Activated CD4-positive, alpha-beta T cell treated with anti-CD3 and anti-CD28 coated beads, Interleukin-10, Interleukin-2, amounts not matched to agents 100 ng/mL and 50 ng/mL, durations not matched to agents 16 hours and 8 hours (primary cell): ENCODE results near the gene HEYL.

ENCODE experiments used
- DNase-seq: peaks from one replicate; pipeline ENCODE4 v3.0.0-alpha.2; 2020

HEYL gene

GRCh38 chr1:39663559-39663958, 24.1 kb upstream of the HEYL start:
- no peak for DNase-seq

GRCh38 chr1:39662861-39663260, 23.4 kb upstream of the HEYL start:
- no peak for DNase-seq

- no peak for DNase-seq
Observed at GRCh38 chr1:39659538-39659937, 20.1 kb upstream of the HEYL start.

DNA sequence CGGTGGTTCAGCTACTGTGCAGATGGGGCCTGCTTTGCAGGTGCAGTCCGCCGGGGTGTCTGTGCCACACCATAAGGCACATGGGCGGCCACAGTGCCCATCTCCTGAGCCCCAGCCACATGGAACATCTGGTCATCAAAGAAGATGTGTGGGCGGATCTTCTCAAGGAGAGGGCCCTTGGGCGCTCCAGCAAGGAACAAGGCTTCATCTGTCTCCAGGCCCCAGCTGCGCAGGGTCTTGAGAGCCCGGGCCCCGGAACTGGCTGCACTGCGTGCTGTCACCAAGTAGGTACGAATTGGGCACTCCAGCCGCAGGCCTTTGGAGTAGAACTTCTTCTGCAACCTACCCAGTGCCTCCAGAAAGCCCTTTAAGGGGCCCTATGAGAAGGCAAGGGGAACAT, 19.7 kb upstream of the HEYL start:
- DNase-seq, result no peak

DNA sequence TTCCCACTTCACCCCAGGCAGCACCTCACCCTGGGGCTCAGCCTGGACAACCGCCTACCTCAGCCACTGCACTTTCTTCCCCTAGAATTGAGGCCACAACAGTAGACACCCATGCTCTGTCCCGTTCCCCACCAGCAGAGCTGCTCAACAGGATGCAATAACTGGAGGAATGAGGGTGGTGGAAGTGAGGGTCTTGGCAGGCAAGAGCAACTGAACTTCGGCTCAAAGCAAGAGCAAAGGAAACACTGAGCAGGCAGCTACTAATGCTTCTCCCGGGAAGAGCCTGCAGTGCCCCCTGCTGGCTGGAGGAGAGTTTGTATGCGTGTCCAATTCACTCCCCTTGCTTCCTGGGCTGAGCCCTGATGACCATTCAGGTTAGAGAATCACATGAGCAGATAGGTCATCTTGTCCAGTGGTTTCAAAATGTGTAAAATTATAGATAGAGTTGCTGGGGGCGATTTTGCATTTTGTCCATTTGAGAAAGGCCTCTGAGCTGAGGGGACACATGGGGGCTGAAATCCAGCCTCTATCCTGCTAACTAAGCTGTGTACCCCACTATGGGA, 18.6 kb upstream of the HEYL start:
- peak; percentile 85 for DNase-seq

GRCh38 chr1:39657402-39657801, 18.0 kb upstream of the HEYL start:
- DNase-seq, result no peak

- DNase-seq, result no peak
Observed at GRCh38 chr1:39656391-39656790, 16.9 kb upstream of the HEYL start.

DNA sequence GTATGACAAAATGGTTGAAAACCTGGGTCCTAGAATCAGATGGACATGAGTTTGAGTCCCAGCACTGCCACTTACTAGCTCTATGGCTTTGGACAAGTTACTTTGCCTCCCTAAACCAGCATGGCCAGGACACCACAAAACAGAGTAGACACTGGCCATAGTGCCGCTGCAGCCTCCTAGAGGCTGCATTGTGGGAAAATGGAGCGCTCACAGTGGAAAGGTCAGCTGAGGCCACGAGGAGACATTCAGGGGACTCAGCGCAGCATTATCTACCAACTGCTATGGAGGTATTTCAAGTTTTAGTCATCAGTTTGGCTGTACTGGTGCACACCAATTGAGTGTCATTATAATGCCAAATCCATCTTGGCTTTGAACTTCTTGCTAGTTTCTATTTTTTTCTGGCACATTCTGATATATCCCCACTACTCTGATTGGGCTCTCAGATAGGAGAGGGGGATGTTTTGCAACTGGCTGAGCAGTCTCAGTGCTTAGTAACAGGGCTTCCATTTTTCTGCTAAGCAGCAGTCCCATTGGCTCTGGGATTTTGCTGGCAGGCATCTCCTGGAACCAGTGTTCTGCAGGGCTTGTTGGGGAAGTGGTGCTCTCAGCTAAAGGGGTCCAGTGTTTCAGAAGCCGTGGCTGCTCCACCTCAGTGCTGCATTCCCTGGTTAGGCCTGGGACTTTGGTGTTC, 16.3 kb upstream of the HEYL start:
- no peak for DNase-seq

GRCh38 chr1:39654291-39654690, 14.8 kb upstream of the HEYL start:
- no peak for DNase-seq

DNA sequence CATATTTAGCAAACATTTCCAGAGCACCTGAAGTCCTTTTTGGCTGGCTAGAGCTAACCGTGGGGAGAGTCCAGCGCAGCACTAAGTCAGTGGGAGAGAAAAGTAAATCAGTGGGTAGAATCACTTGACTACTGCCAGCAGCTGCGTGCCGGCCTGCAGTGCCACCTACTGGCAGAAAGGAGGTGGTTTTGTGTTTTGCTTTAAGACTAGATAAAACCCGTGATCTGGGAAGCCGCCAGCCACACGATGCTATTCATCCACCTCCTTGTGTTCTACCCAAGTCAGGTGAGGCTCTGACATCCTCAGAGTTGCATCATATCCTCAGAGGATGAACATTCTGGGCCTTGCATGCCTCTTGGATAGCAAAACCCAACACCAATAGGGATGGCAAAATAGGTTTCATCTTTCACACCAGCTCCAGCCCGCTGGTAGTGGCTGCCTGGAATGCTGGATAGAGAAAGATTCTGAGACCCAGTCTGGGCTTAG, 14.1 kb upstream of the HEYL start:
- DNase-seq, result peak; percentile 84

DNA sequence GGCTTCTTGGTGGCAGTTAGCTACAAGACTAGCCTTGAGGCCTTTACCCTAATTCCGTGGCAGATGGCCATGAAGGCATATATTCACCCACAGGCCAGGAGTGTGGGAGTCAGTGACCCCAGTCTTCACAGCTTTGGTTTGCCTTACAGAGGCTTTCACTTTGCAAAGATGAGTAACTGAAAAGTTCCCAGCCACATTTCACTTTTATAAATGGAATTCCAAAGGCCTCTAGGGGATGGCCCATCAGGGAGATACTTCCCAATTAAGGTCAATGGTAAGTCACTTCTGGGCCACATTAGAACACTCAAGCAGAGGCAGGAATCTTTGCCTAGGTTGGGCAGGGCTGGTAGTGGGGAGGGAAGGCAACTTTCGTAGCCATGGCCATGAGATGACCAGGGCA, 13.1 kb upstream of the HEYL start:
- no peak for DNase-seq

- DNase-seq, result no peak
Observed at GRCh38 chr1:39652105-39652504, 12.7 kb upstream of the HEYL start.

- DNase-seq, result no peak
Observed at GRCh38 chr1:39650431-39650830, 11.0 kb upstream of the HEYL start.

- no peak for DNase-seq
Observed at GRCh38 chr1:39649636-39650185, 10.3 kb upstream of the HEYL start.

DNA sequence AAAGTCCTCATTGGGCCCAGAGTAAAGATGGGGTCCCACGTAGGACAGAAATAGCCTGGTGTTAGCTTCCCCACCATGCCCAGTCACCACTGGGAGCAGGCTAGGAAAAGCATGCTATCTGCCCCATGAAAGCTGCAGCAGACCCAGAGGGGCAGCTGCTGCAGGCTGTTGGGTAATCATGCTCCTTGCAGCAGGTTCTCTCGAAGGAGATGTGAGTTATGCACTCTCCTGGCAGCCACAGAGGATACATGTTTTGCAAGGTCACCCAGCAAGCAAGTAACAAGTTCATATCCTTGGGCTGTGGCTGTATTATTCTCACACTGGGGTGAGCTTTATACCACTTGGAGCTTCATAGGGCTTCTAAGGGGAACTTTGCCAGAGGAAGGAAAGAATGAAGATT, 9.1 kb upstream of the HEYL start:
- DNase-seq, result no peak

GRCh38 chr1:39647247-39647646, 7.8 kb upstream of the HEYL start:
- no peak for DNase-seq

GRCh38 chr1:39646232-39647081, 7.0 kb upstream of the HEYL start:
- no peak for DNase-seq

DNA sequence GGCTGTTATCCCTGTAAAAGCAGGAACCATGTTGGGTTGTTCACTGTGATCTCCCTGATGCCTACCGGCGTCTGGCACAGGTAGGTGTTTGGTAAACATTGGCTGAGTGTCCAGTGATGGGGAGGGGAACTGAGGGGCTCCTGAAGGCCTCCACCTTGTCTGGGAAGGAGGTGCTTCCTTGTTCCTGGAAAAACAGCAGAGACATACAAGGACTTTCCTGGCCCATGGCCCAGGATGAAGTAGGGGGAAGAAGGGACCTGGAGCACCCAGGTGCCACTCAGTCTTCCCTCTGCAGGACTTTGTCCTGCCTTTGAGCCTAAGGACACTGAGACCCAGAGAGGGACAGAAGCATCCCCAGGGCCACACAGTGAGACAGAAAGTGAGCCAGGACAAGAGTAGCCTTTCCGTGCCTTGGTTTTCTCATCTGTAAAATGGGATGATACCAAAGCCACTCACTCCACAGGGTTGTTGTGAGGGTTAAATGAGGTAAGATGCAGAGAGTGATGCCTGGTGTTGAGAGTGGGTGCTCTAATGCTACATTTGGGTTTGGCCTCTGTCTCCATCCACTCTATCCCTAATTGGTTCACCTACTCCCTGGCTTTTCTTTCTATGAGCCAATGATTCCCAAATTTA, 6.1 kb upstream of the HEYL start:
- DNase-seq, result no peak

GRCh38 chr1:39643705-39644104, 4.3 kb upstream of the HEYL start:
- no peak for DNase-seq

- DNase-seq, result no peak
Observed at GRCh38 chr1:39642796-39643195, 3.4 kb upstream of the HEYL start.

DNA sequence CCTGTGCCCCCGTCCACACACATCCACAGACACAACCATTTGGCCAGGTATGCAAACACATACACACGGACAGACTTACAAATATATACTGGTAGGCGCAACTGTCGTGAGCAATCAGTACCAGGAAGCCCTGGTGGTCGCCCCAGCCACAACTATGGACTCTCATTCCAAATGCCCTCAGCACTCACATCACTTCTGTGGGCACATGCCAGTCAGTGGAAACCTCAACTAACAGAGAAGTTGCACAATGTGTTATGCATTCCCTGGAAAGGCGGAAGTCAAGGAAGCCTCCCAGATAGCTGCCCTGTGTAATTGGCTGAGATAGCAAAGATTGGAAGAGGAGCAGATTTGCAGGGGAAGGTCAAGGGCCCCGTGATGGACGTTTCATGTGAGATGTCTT, 1.4 kb upstream of the HEYL start:
- DNase-seq, result no peak

DNA sequence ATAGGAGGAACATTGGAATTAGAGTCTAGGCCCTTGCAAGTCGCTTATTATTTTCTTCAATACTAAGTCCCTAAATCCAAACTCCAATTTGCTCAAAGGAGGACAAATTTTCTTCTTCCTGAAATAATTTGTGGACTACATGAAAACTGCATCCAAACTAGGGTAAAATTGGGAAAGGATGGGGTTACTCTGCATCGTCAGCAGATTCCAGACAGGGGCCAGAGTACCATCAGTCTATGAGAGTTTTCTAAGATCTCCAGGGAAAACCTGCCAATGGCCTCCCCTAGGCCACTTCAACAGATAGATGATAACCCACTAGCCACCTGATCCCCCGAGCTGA, 508 bp downstream of the HEYL start:
- DNase-seq, result no peak

DNA sequence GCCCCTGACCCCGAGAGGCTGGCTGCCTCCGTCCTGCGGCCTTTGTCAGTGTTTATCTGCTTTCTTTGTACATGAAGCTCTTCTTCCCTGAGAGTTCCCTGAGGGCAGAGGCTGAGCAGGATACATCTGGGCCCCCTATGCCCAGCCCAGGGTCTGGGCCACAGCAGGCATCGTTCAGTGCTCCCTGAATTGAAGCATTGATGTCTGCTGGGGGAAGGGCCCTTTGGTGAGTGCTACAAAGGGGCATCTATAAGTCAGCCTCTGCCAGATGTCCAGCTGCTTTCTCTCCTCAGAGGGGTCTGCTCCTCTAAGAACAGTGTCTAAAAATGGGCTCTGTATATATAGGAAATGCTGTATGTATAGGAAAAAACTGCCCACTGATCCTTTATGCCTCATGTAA, 2.1 kb downstream of the HEYL start:
- DNase-seq, result no peak

- DNase-seq, result no peak
Observed at GRCh38 chr1:39635871-39636210, 3.6 kb downstream of the HEYL start.
